ENCODE data around the gene XG.
"Not testable (repeated sequence)": the region's sequence is repeated elsewhere in the genome, so short reads cannot be mapped to it uniquely, and the experiment has no call there.

The XG gene

GRCh38 chrX:2717312-2717711, 34.5 kb upstream of the XG start:
- no peak overlapping the region for H3K4me3 ChIP-seq (ENCODE audit: low read length)
- TF ChIP-seq ZNF274 (IDR thresholded peaks at IDR 0.05; ENCODE audit: low read depth, low read length), result no peak

GRCh38 chrX:2718821-2719220, 33.0 kb upstream of the XG start:
- H3K4me3 ChIP-seq (ENCODE audit: low read length), result no peak overlapping the region
- no peak for TF ChIP-seq ZNF274 (IDR thresholded peaks at IDR 0.05; ENCODE audit: low read depth, low read length)

GRCh38 chrX:2719774-2720447, 31.9 kb upstream of the XG start:
- no peak for TF ChIP-seq ZNF274 (IDR thresholded peaks at IDR 0.05; ENCODE audit: low read depth, low read length)
- no peak overlapping the region for H3K4me3 ChIP-seq (ENCODE audit: low read length)

GRCh38 chrX:2723286-2723879, 28.5 kb upstream of the XG start:
- TF ChIP-seq ZNF274 (IDR thresholded peaks at IDR 0.05; ENCODE audit: low read depth, low read length), result no peak
- no peak overlapping the region for H3K4me3 ChIP-seq (ENCODE audit: low read length)

GRCh38 chrX:2727264-2727663, 24.6 kb upstream of the XG start:
- not testable (repeated sequence) for H3K4me3 ChIP-seq (ENCODE audit: low read length)

- no peak overlapping the region for H3K4me3 ChIP-seq (ENCODE audit: low read length)
- no peak for TF ChIP-seq ZNF274 (IDR thresholded peaks at IDR 0.05; ENCODE audit: low read depth, low read length)
Observed at GRCh38 chrX:2732076-2732475, 19.8 kb upstream of the XG start.

- no peak for TF ChIP-seq ZNF274 (IDR thresholded peaks at IDR 0.05; ENCODE audit: low read depth, low read length)
Observed at GRCh38 chrX:2732649-2733048, 19.2 kb upstream of the XG start.

GRCh38 chrX:2733286-2733685, 18.6 kb upstream of the XG start:
- H3K4me3 ChIP-seq (ENCODE audit: low read length), result no peak overlapping the region
- TF ChIP-seq ZNF274 (IDR thresholded peaks at IDR 0.05; ENCODE audit: low read depth, low read length), result no peak

More at GRCh38 chrX:2732649-2733048, 19.2 kb upstream of the XG start:
- H3K4me3 ChIP-seq (ENCODE audit: low read length), result no peak overlapping the region

- TF ChIP-seq ZNF274 (IDR thresholded peaks at IDR 0.05; ENCODE audit: low read depth, low read length), result no peak
- H3K4me3 ChIP-seq (ENCODE audit: low read length), result no peak overlapping the region
Observed at GRCh38 chrX:2735270-2735669, 16.6 kb upstream of the XG start.

- TF ChIP-seq ZNF274 (IDR thresholded peaks at IDR 0.05; ENCODE audit: low read depth, low read length), result no peak
- no peak overlapping the region for H3K4me3 ChIP-seq (ENCODE audit: low read length)
Observed at GRCh38 chrX:2740672-2741071, 11.2 kb upstream of the XG start.

- no peak overlapping the region for H3K4me3 ChIP-seq (ENCODE audit: low read length)
- TF ChIP-seq ZNF274 (IDR thresholded peaks at IDR 0.05; ENCODE audit: low read depth, low read length), result no peak
Observed at GRCh38 chrX:2741386-2741785, 10.5 kb upstream of the XG start.

- H3K4me3 ChIP-seq (ENCODE audit: low read length), result not testable (repeated sequence)
Observed at GRCh38 chrX:2746250-2746649, 5.6 kb upstream of the XG start.

- no peak overlapping the region for H3K4me3 ChIP-seq (ENCODE audit: low read length)
- no peak for TF ChIP-seq ZNF274 (IDR thresholded peaks at IDR 0.05; ENCODE audit: low read depth, low read length)
Observed at GRCh38 chrX:2748171-2748814, 3.5 kb upstream of the XG start.

- no peak overlapping the region for H3K4me3 ChIP-seq (ENCODE audit: low read length)
- TF ChIP-seq ZNF274 (IDR thresholded peaks at IDR 0.05; ENCODE audit: low read depth, low read length), result no peak
Observed at GRCh38 chrX:2748815-2749188, 3.0 kb upstream of the XG start.

GRCh38 chrX:2751291-2751690, 549 bp upstream of the XG start:
- TF ChIP-seq ZNF274 (IDR thresholded peaks at IDR 0.05; ENCODE audit: low read depth, low read length), result no peak
- H3K4me3 ChIP-seq (ENCODE audit: low read length), result no peak overlapping the region

GRCh38 chrX:2752441-2752840, 601 bp downstream of the XG start:
- H3K4me3 ChIP-seq (ENCODE audit: low read length), result not testable (repeated sequence)

GRCh38 chrX:2755163-2755715, 3.4 kb downstream of the XG start:
- H3K4me3 ChIP-seq (ENCODE audit: low read length), result not testable (repeated sequence)
